GM12878 (cell line): ENCODE measurements around the gene CTXND1. TPM values are rescaled to one million over a fixed set of nuclear protein-coding genes. Genes with fewer than 3 reads are reported as not detected.

Experiments used
- ATAC-seq: fragments of 200-7000 bp; cut with Tn5 transposase; 3 replicates; pipeline ENCODE4 v1.9.1; 2020; ENCODE audit warnings: mild to moderate bottlenecking, moderate library complexity
- BruUV-seq: library from RNA; stranded (reverse); fragments of 400-500 nt; replicated peaks from 2 replicates; lab custom pipeline; 2021; lab: Mats Ljungman, UMichigan
- CTCF ChIA-PET: fragments of 300-600 bp; sonication (Branson Sonifier 250); formaldehyde crosslinking; extraction: SDS; loops from one replicate; lab custom pipeline; 2021; ENCODE audit warnings: inconsistent platforms; lab: Yijun Ruan, JAX
- POLR2A ChIA-PET: fragments of 350-600 bp; formaldehyde crosslinking; extraction: SDS; loops from one replicate; lab custom pipeline; 2021; ENCODE audit warnings: inconsistent platforms; lab: Charles Lee
- RAD21 ChIA-PET: fragments of 300-600 bp; sonication (Branson Sonifier 250); formaldehyde crosslinking; loops from one replicate; lab custom pipeline; 2023; ENCODE audit warnings: antibody characterized with exemption; ENCODE audit not compliant: unreplicated experiment; lab: Charles Lee
- SMC1A ChIA-PET: fragments of 300-600 bp; sonication (Branson Sonifier 250); formaldehyde crosslinking; loops from one replicate; lab custom pipeline; 2023; ENCODE audit not compliant: unreplicated experiment, uncharacterized antibody; lab: Charles Lee
- DNase-seq: peaks from one replicate; pipeline ENCODE4 v3.0.0-alpha.2; 2011; ENCODE audit warnings: low read depth, low spot score
- FAIRE-seq: peaks from 3 replicates; lab custom pipeline; 2011; peaks lifted over from hg19 to GRCh38; lab: Jason Lieb, UNC
- H2AFZ ChIP-seq: 2 replicates; pipeline ENCODE4 v1.6.0; 2011; ENCODE audit warnings: low read depth, low read length, control low read depth; ENCODE audit not compliant: control insufficient read depth
- H3K27ac ChIP-seq: 2 replicates; pipeline ENCODE4 v1.5.1; 2011; ENCODE audit warnings: control low read depth; ENCODE audit not compliant: control insufficient read depth, insufficient read depth
- H3K27me3 ChIP-seq, 2 experiments: replicated peaks in 1 of 2; 2 replicates each; pipeline versions ENCODE4 v1.6.0 to v1.6.1; 2011; ENCODE audit warnings: low read length in 1 of 2; ENCODE audit not compliant: control insufficient read depth in 2 of 2, insufficient read depth in 2 of 2
- H3K36me3 ChIP-seq, 2 experiments: 2 replicates each; pipeline ENCODE4 v1.5.1; 2011; ENCODE audit warnings: low read length in 1 of 2; ENCODE audit not compliant: control insufficient read depth in 2 of 2, insufficient read depth in 2 of 2
- H3K4me1 ChIP-seq: 2 replicates; pipeline ENCODE4 v1.6.1; 2011; ENCODE audit warnings: mild to moderate bottlenecking, low read length, moderate library complexity, mixed read lengths; ENCODE audit not compliant: control insufficient read depth, insufficient read depth
- H3K4me2 ChIP-seq: 2 replicates; pipeline ENCODE4 v1.6.0; 2011; ENCODE audit warnings: control low read depth; ENCODE audit not compliant: control insufficient read depth, insufficient read depth
- H3K4me3 ChIP-seq: fragments of 200-600 bp; sonication (generic); 2 replicates; pipeline ENCODE4 v1.5.1; 2016
- H3K79me2 ChIP-seq: 2 replicates; pipeline ENCODE4 v1.6.0; 2011; ENCODE audit warnings: low read length; ENCODE audit not compliant: control insufficient read depth, insufficient read depth
- H3K9ac ChIP-seq: 2 replicates; pipeline ENCODE4 v1.8.0; 2011; ENCODE audit warnings: low read length, control low read depth, mixed read lengths; ENCODE audit not compliant: control insufficient read depth, insufficient read depth
- H3K9me3 ChIP-seq: replicated peaks from 3 replicates; pipeline ENCODE4 v1.5.1; 2011; ENCODE audit warnings: mild to moderate bottlenecking, low read length; ENCODE audit not compliant: control insufficient read depth, insufficient read depth
- H4K20me1 ChIP-seq: 2 replicates; pipeline ENCODE4 v1.6.0; 2011; ENCODE audit not compliant: control insufficient read depth, insufficient read depth
- ATF2 ChIP-seq: IDR thresholded peaks from 2 replicates; pipeline ENCODE4 v1.6.1; 2012; ENCODE audit warnings: low read length, inconsistent platforms
- CBFB ChIP-seq: IDR thresholded peaks from 2 replicates; pipeline ENCODE4 v1.6.1; 2016; ENCODE audit warnings: antibody characterized with exemption, low read depth
- CREM ChIP-seq: IDR thresholded peaks from 2 replicates; pipeline ENCODE4 v1.6.1; 2014; ENCODE audit warnings: antibody characterized with exemption, low read depth
- HDAC6 ChIP-seq: fragments of 200-600 bp; sonication (generic); IDR thresholded peaks from one replicate; pipeline ENCODE4 v1.8.0; 2017; ENCODE audit warnings: antibody characterized with exemption; ENCODE audit not compliant: unreplicated experiment
- KAT2A ChIP-seq: conservative IDR thresholded peaks from 2 replicates; pipeline ENCODE4 v1.6.1; 2011; ENCODE audit warnings: low read depth, low read length; ENCODE audit not compliant: control insufficient read depth
- NFIC ChIP-seq: IDR thresholded peaks from 2 replicates; pipeline ENCODE4 v1.6.1; 2012; ENCODE audit warnings: low read depth, mild to moderate bottlenecking, inconsistent platforms, low read length, moderate library complexity
- POLR2A ChIP-seq: IDR thresholded peaks from 2 replicates; pipeline ENCODE4 v1.6.1; 2011; ENCODE audit warnings: low read depth, mild to moderate bottlenecking, low read length
- RUNX3 ChIP-seq: IDR thresholded peaks from 2 replicates; pipeline ENCODE4 v1.6.1; 2012; ENCODE audit warnings: low read length, inconsistent platforms
- SIN3A ChIP-seq: IDR thresholded peaks from 2 replicates; pipeline ENCODE4 v1.6.1; 2012; ENCODE audit warnings: low read depth, low read length, improper control_type of control experiment
- SREBF2 ChIP-seq: IDR thresholded peaks from 2 replicates; pipeline ENCODE4 v1.6.1; 2012; ENCODE audit warnings: mild to moderate bottlenecking, low read length
- ZBED1 ChIP-seq: IDR thresholded peaks from 2 replicates; pipeline ENCODE4 v1.6.1; 2016; ENCODE audit warnings: borderline replicate concordance
- ZNF384 ChIP-seq: IDR thresholded peaks from 2 replicates; pipeline ENCODE4 v1.6.1; 2012; ENCODE audit warnings: low read depth, mild to moderate bottlenecking, low read length, improper control_type of control experiment, borderline replicate concordance
- ZNF687 ChIP-seq: fragments of 450-650 bp; IDR thresholded peaks from 2 replicates; pipeline ENCODE4 v1.6.1; 2017; ENCODE audit warnings: mild to moderate bottlenecking, moderate library complexity
- WGBS: methylation state at CpG from one replicate; pipeline ENCODE4 v1.1.6; 2016; ENCODE audit warnings: low lambda C conversion rate; ENCODE audit not compliant: insufficient replicate concordance, insufficient coverage; ENCODE audit errors: missing lambda C conversion rate; 5-methylcytosine and 5-hydroxymethylcytosine counted together
- in situ Hi-C: fragments of 300-500 bp; cut with MboI; formaldehyde crosslinking; loops from 9 replicates; pipeline ENCODE4 v1.14.3; 2018; ENCODE audit warnings: mixed read lengths
- intact Hi-C: fragments of 100-400 bp; cut with micrococcal nuclease; formaldehyde crosslinking; loops from one replicate; pipeline ENCODE4 v1.14.2; 2022; ENCODE audit not compliant: unreplicated experiment
- polyA plus RNA-seq, 11 experiments: library from polyadenylated mRNA; depleted of rRNA in 4 of 11; unstranded in 6 of 11; stranded (reverse) in 5 of 11; fragments of >200 nt; fragmentation: Nextera tagmentation in 4 of 11; fragmentation: Illumina TruSeq in 1 of 11; extraction: Ambion mirVana in 4 of 11; extraction: Trizol in 1 of 11; gene quantifications; 1 replicate in 1 of 11; 2 replicates in 10 of 11; pipeline versions ENCODE4 v1.2.1 to v1.2.3, GENCODE V29; 2011 to 2016; ENCODE audit warnings: inconsistent platforms in 2 of 11, missing spikeins in 2 of 11, low read depth in 1 of 11
- total RNA-seq, 4 experiments: library from RNA; depleted of rRNA in 3 of 4; stranded (reverse); fragments of >200 nt in 3 of 4; fragmentation: Illumina TruSeq in 1 of 4; extraction: Trizol in 1 of 4; gene quantifications; 2 replicates each; pipeline versions ENCODE4 v1.2.1 to v1.2.3, GENCODE V29; 2013 to 2021

The CTXND1 gene
- total and polyA plus RNA-seq, 10 of the 15 experiments (the other 5 are each of a cell fraction or from before 2014, with no cell fraction given) = under 0.01 to 0.03 (median 0.02) TPM; not detected in 7

- TF ChIP-seq ZNF384 (no peak), POLR2A (no peak), ZBED1 (no peak), SIN3A (no peak), CREM (no peak), KAT2A (no peak), RUNX3 (no peak), CBFB (no peak), ATF2 (no peak)
These were observed 50.6 kb downstream of the CTXND1 start (continued) for GRCh38 chr15:80201256-80202015.

GRCh38 chr15:80199869-80200268 lies 52.1 kb downstream of the CTXND1 start:
- no peak overlapping the region for H3K4me2 ChIP-seq
- H3K36me3 ChIP-seq = no peaks in the 10 kb centered on the region
- no peaks in the 10 kb centered on the region for H3K4me1 ChIP-seq
- ATAC-seq (no peak), FAIRE-seq (no peak), DNase-seq (no peak)
- no peak overlapping the region for H2AFZ ChIP-seq
- H3K27me3 ChIP-seq = no peaks in the 10 kb centered on the region
- 31% methylated on average over 3 of the region's 3 CpGs for WGBS
- SMC1A ChIA-PET = interaction anchor here (1.1 kb wide), 1 partner anchor 432 kb away, joined by 3 read pairs; no protein-coding TSS in a partner anchor
- no TSS peak for BruUV-seq
- no peaks in the 10 kb centered on the region for H3K79me2 ChIP-seq
- H3K4me3 ChIP-seq = no peak overlapping the region
- no peaks in the 10 kb centered on the region; the same call in 1 of the 2 replicates for H4K20me1 ChIP-seq
- CTCF ChIA-PET = interaction anchor here (1.1 kb wide), 1 partner anchor 9 kb away, joined by 3 read pairs; no protein-coding TSS in a partner anchor
- POLR2A ChIA-PET = no interaction called here
- in situ Hi-C loops = no loop called here
- H3K9ac ChIP-seq = no peak overlapping the region
- no peak overlapping the region for H3K27ac ChIP-seq
- intact Hi-C loops = no loop called here
- TF ChIP-seq SREBF2 = no peak
- TF ChIP-seq NFIC = no peak
- no peak for TF ChIP-seq ZNF687
- no peak for TF ChIP-seq HDAC6
- TF ChIP-seq, all 136 proteins: peak for 0
- RAD21 ChIA-PET = no interaction called here
- no peaks in the 10 kb centered on the region for H3K9me3 ChIP-seq
